ENCODE results near the gene RAB6B.

DNA sequence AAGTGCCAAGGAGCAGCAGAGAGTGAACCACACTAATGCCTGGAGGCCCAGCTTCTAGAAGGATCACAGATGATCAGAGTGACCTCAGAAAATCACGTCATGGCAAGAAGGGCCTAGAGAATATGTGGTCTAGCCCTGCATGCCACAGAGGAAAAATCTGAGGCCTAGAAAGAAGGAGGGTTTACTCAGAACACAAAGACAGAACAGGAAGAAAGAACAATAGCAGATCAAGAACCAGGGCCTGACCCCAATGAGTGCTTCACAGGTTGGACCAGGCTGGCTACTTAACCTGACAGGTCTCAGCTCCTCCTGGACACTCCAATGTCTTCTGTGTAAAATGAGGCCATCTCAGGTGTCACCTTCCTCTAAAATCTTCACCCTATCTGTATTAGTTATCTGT lies 14.2 kb downstream of the RAB6B start:
- TF ChIP-seq, protein P1, sequence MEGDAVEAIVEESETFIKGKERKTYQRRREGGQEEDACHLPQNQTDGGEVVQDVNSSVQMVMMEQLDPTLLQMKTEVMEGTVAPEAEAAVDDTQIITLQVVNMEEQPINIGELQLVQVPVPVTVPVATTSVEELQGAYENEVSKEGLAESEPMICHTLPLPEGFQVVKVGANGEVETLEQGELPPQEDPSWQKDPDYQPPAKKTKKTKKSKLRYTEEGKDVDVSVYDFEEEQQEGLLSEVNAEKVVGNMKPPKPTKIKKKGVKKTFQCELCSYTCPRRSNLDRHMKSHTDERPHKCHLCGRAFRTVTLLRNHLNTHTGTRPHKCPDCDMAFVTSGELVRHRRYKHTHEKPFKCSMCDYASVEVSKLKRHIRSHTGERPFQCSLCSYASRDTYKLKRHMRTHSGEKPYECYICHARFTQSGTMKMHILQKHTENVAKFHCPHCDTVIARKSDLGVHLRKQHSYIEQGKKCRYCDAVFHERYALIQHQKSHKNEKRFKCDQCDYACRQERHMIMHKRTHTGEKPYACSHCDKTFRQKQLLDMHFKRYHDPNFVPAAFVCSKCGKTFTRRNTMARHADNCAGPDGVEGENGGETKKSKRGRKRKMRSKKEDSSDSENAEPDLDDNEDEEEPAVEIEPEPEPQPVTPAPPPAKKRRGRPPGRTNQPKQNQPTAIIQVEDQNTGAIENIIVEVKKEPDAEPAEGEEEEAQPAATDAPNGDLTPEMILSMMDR (conservative IDR thresholded peaks at IDR 0.05) = no peak
- no peak for TF ChIP-seq EZH2 (IDR thresholded peaks at IDR 0.05; ENCODE audit: low read depth)

Data from PC-9 (cell line).